Kidney epithelial cell (primary cell): ENCODE measurements around the gene FHOD3. TPM values are rescaled to one million over a fixed set of nuclear protein-coding genes. Genes with fewer than 3 reads are reported as not detected.

Experiments
- DNase-seq: peaks from one replicate; pipeline ENCODE4 v3.0.0-alpha.2; 2010; ENCODE audit warnings: low read depth
- H3K27me3 ChIP-seq: 2 replicates; pipeline ENCODE4 v1.6.0; 2011; ENCODE audit warnings: low read length; ENCODE audit not compliant: control insufficient read depth, insufficient read depth
- H3K36me3 ChIP-seq: 2 replicates; pipeline ENCODE4 v1.5.1; 2011; ENCODE audit warnings: low read length; ENCODE audit not compliant: control insufficient read depth, insufficient read depth
- H3K4me3 ChIP-seq: 2 replicates; pipeline ENCODE4 v1.5.1; 2011; ENCODE audit warnings: low read depth, mild to moderate bottlenecking, control low read depth, low read length
- CTCF ChIP-seq: IDR thresholded peaks from 2 replicates; pipeline ENCODE4 v1.5.1; 2011; ENCODE audit warnings: mild to moderate bottlenecking, moderate library complexity, low read length, control low read depth, inconsistent platforms; ENCODE audit not compliant: insufficient read depth, poor library complexity, severe bottlenecking
- total RNA-seq: library from RNA; depleted of rRNA; stranded (reverse); fragments of >200 nt; gene quantifications from 2 replicates; pipeline ENCODE4 v1.2.3, GENCODE V29; 2015

FHOD3 gene
- total RNA-seq, 1 donor from 2014 or later, result 47.2 TPM

GRCh38 chr18:36636237-36636817 lies 338.8 kb downstream of the FHOD3 start:
- no peak for DNase-seq
- Histone ChIP-seq H3K27me3 (no peaks in the 10 kb centered on the region), H3K4me3 (no peak overlapping the region), H3K36me3 (no peaks in the 10 kb centered on the region)
- TF ChIP-seq CTCF, result no peak

GRCh38 chr18:36638224-36638623 lies 340.7 kb downstream of the FHOD3 start:
- no peaks in the 10 kb centered on the region for H3K27me3 ChIP-seq
- no peak for TF ChIP-seq CTCF
- no peak for DNase-seq

GRCh38 chr18:36640021-36640952 lies 342.8 kb downstream of the FHOD3 start:
- no peak for DNase-seq
- H3K4me3 ChIP-seq, result no peak overlapping the region
- no peaks in the 10 kb centered on the region for H3K36me3 ChIP-seq
- no peak for TF ChIP-seq CTCF
- no peaks in the 10 kb centered on the region for H3K27me3 ChIP-seq

More at GRCh38 chr18:36638224-36638623, 340.7 kb downstream of the FHOD3 start:
- Histone ChIP-seq H3K36me3 (no peaks in the 10 kb centered on the region), H3K4me3 (no peak overlapping the region)

- H3K27me3 ChIP-seq, result no peaks in the 10 kb centered on the region
- H3K36me3 ChIP-seq, result no peaks in the 10 kb centered on the region
- no peak for DNase-seq
- no peak overlapping the region for H3K4me3 ChIP-seq
- TF ChIP-seq CTCF, result no peak
Measured at GRCh38 chr18:36643061-36643460, 345.5 kb downstream of the FHOD3 start.

- H3K4me3 ChIP-seq, result no peak overlapping the region
- no peak for DNase-seq
- no peaks in the 10 kb centered on the region for H3K27me3 ChIP-seq
- TF ChIP-seq CTCF, result no peak
- no peaks in the 10 kb centered on the region for H3K36me3 ChIP-seq
Measured at GRCh38 chr18:36648803-36649202, 351.3 kb downstream of the FHOD3 start.
